ENCODE measurements around the gene SRM. TPM values are rescaled to one million over a fixed set of nuclear protein-coding genes. Genes with fewer than 3 reads are reported as not detected.
"Not testable (repeated sequence)": the region's sequence is repeated elsewhere in the genome, so short reads cannot be mapped to it uniquely, and the experiment has no call there.

The SRM gene
- total RNA-seq, 2 experiments from 2014 or later, result 159 to 164 TPM

DNA sequence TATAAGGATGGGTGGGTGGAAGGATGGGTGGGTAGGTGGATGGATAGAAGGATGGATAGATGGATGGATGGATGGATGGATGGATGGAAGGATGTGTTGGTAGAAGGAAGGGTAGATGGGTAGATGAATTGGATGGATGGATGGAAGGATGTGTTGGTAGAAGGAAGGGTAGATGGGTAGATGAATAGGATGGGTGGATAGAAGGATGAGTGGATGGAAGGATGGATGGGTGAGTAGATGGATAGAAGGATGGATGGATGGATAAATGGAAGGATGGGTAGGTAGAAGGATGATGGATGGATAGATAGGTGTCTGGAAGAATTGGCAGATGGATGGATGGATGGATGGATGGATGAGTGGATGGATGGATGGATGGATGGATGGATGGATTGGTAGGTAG is 18.8 kb downstream of the SRM start:
- no peak for DNase-seq
- intact Hi-C loops (cut with micrococcal nuclease), result no loop called here
- Mint-ChIP-seq H3K27me3 (no peaks in the 10 kb centered on the region), H3K9me3 (no peaks in the 10 kb centered on the region), H3K4me3 (no peak overlapping the region), H3K27ac (no peak overlapping the region), H3K4me1 (ENCODE audit: low read depth) (peaks cover 4% of the 10 kb centered on the region), H3K36me3 (no peaks in the 10 kb centered on the region)
- POLR2A ChIA-PET, result no interaction called here
- CTCF ChIA-PET, result no interaction called here

DNA sequence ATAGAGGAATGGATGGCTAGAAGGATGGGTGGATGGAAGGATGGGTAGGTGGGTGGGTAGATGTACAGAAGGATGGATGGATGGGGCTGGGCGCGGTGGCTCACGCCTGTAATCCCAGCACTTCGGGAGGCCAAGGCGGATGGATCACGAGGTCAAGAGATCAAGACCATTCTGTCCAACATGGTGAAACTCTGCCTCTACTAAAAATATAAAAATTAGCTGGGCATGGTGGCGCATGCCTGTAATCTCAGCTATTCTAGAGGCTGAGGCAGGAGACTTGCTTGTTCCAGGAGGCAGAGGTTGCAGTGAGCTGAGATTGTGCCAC is 19.8 kb downstream of the SRM start:
- H3K9me3 Mint-ChIP-seq; POLR2A ChIA-PET; DNase-seq; H3K36me3 Mint-ChIP-seq; H3K27me3 Mint-ChIP-seq; H3K4me1 Mint-ChIP-seq (ENCODE audit: low read depth); intact Hi-C loops (cut with micrococcal nuclease); H3K4me3 Mint-ChIP-seq; H3K27ac Mint-ChIP-seq; CTCF ChIA-PET: not testable (repeated sequence)

DNA sequence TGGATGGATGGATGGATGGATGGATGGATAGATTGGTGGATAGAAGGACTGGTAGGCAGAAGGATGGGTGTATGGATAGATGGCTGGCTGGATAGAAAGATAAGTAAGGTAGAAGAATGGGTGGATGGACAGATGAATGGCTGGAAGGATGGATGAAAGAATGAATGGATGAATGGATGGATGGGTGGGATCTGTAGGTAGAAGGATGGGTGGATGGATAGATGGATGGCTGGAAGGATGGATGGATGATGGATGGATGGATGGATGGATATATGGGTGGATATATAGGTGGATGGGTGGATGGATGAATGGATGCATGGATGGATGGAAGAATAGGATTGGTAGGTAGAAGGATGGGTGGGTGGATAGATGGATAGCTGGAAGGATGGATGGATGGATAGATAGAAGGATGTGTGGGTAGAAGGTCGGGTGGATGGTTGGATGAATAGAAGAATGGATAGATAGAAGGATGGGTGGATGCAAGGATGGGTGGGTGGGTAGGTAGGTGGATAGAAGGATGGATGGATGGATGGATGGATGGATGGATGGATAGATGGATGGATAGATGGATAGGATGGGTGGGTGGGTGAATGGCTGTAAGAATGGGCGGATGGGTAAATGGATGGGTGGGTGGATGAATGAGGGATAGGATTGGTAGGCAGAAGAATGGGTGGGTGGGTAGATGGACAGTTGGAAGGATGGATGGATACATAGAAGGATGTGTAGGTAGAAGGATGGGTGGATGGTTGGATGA is 20.3 kb downstream of the SRM start:
- intact Hi-C loops (cut with micrococcal nuclease), result loop anchor here (5.0 kb wide), 1 partner anchor 203 kb away; no protein-coding TSS in a partner anchor
- ChIA-PET POLR2A (no interaction called here), CTCF (interaction anchor here (0.6 to 4.7 kb wide), 4 partner anchors 24 to 283 kb away, joined by 3 to 85 read pairs (median 40); partner anchors contain the start of genes EXOSC10 and SRM)

DNA sequence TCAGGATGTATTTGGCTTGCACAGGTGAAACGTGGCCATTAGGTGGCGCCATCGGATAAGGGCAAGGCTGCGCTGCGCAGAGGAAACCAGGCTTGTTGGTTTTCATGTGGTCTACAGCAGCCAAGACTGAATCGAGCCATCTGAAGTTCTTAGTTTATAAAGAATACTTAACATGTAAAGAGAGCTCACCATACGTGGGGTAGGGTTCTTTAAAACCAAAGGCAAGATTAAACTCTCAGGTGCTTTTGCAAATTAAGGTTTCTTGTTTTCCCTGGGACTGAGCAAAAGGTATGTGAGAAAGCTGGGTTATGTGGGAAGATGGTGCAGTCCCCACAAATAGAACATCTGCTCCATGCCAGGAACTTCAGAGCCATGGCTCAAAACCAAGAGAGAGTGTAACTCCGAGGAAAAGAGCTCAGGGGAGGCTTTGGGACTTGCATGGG is 22.1 kb downstream of the SRM start:
- no peak overlapping the region for H3K27ac Mint-ChIP-seq
- ChIA-PET CTCF (interaction anchor here (0.6 to 4.7 kb wide), 84 partner anchors 8 to 712 kb away, joined by 3 to 85 read pairs (median 5); partner anchors contain the start of genes EXOSC10, FBXO44, FBXO6 and MTOR), POLR2A (interaction anchor here (0.8 to 1.6 kb wide), 6 partner anchors 9 to 224 kb away, joined by 3 to 8 read pairs (median 4); partner anchors contain the start of genes MTOR and SRM)
- H3K4me3 Mint-ChIP-seq, result no peak overlapping the region
- no peaks in the 10 kb centered on the region for H3K36me3 Mint-ChIP-seq
- peak; percentile 92 for DNase-seq
- intact Hi-C loops (cut with micrococcal nuclease), result loop anchor here (1.0 to 5.0 kb wide), 4 partner anchors 23 to 605 kb away; partner anchors contain the start of genes EXOSC10 and SRM
- H3K27me3 Mint-ChIP-seq, result no peaks in the 10 kb centered on the region
- peaks cover 4% of the 10 kb centered on the region for H3K4me1 Mint-ChIP-seq (ENCODE audit: low read depth)
- H3K9me3 Mint-ChIP-seq, result no peaks in the 10 kb centered on the region

More for the DNA sequence above, 20.3 kb downstream of the SRM start:
- Mint-ChIP-seq H3K9me3 (no peaks in the 10 kb centered on the region), H3K36me3 (no peaks in the 10 kb centered on the region), H3K4me1 (ENCODE audit: low read depth) (peaks cover 4% of the 10 kb centered on the region), H3K27me3 (no peaks in the 10 kb centered on the region), H3K4me3 (no peak overlapping the region), H3K27ac (no peak overlapping the region)
- DNase-seq, result no peak

DNA sequence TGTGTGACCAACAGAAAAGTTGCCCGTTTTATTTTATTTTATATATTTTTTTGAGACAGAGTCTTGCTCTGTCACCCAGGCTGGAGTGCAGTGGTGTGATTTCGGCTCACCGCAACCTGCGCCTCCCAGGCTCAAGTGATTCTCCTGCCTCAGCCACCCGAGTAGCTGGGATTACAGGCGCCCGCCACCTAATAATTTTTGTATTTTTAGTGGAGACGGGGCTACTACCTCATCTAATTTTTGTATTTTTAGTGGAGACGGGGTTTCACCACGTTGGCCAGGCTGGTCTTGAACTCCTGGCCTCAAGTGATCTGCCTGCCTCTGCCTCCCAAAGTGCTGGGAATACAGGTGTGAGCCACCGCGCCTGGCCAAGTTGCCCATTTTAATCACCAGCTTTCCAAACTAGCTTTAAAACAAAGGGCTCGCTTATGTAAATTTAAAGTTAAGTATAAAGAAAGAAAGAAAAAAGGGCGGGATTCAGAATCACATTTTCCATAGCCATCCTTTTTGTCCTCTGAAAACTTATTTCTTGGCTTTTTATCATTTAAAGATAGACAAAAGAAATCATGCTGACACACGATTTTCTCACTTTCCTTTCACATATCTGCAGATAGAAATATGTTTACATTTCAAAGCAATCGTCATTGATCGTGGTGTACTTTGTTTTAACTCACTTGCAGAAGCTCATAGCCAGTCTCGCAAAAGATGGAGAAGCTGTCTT is 22.6 kb downstream of the SRM start:
- not testable (repeated sequence) for H3K9me3 Mint-ChIP-seq; H3K4me1 Mint-ChIP-seq (ENCODE audit: low read depth); DNase-seq; H3K27ac Mint-ChIP-seq; H3K4me3 Mint-ChIP-seq; H3K36me3 Mint-ChIP-seq; H3K27me3 Mint-ChIP-seq
- CTCF ChIA-PET, result interaction anchor here (0.6 to 4.7 kb wide), 77 partner anchors 9 to 713 kb away, joined by 3 to 85 read pairs (median 5); partner anchors contain the start of genes EXOSC10, FBXO44, FBXO6 and MTOR
- intact Hi-C loops (cut with micrococcal nuclease), result loop anchor here (1.0 to 5.0 kb wide), 4 partner anchors 24 to 605 kb away; partner anchors contain the start of genes EXOSC10 and SRM
- POLR2A ChIA-PET, result interaction anchor here (0.8 to 1.6 kb wide), 5 partner anchors 9 to 225 kb away, joined by 3 to 8 read pairs (median 5); partner anchors contain the start of genes MTOR and SRM

DNA sequence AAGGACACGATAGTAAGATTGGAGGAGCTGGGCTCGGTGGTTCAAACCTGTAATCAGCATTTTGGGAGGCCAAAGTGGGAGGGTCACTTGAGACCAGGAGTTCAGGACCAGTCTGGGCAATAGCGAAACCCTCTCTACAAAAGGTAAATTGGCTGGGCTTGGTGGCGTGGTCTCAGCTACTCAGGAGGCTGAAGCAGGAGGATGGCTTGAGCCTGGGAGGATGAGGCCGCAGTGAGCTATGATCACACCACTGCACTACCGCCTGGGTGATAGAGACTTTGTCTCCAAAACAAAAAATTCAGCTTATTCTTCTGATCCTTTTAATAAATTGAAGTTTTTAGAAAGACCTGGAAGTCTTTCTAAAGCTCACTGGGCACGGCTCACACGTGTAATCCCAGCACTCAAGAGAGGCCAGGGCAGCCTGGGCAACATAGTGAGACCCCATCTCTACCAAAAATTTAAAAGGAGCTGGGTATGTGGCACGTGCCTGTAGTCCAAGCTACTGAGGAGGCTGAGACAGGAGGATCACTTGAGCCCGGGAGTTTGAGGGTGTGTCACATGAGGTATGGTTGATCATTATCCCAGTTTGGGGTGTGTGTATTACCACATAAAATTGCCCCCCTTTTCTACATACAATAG is 28.1 kb downstream of the SRM start:
- H3K9me3 Mint-ChIP-seq, result no peaks in the 10 kb centered on the region
- CTCF ChIA-PET, result no interaction called here
- intact Hi-C loops (cut with micrococcal nuclease), result no loop called here
- H3K27me3 Mint-ChIP-seq, result no peaks in the 10 kb centered on the region
- POLR2A ChIA-PET, result interaction anchor here (1.0 kb wide), 1 partner anchor 19 kb away, joined by 3 read pairs; the partner anchor contains the start of gene TARDBP
- DNase-seq, result no peak
- H3K4me3 Mint-ChIP-seq, result no peak overlapping the region
- no peak overlapping the region for H3K27ac Mint-ChIP-seq
- H3K4me1 Mint-ChIP-seq (ENCODE audit: low read depth), result no peaks in the 10 kb centered on the region
- no peaks in the 10 kb centered on the region for H3K36me3 Mint-ChIP-seq

DNA sequence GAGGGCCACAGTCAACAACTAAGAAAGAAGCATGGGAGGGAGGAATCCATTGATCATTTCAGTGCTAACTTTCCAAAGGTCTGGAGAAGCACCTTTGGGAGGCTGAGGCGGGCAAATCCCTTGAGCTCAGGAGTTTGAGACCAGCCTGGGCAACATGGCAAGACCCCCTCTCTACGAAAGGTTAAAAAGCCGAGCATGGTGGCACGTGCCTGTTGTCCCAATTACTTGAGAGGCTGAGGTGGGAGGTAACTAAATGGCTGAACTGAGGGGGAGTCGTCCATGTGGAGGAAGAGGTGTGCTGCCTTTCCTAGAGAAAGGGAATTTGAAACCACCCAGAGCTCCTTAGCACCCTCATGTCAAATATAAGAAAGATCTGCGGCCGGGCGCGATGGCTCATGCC is 29.0 kb downstream of the SRM start:
- no peak overlapping the region for H3K4me3 Mint-ChIP-seq
- CTCF ChIA-PET, result no interaction called here
- H3K4me1 Mint-ChIP-seq (ENCODE audit: low read depth), result no peaks in the 10 kb centered on the region
- intact Hi-C loops (cut with micrococcal nuclease), result no loop called here
- H3K27me3 Mint-ChIP-seq, result no peaks in the 10 kb centered on the region
- no peak overlapping the region for H3K27ac Mint-ChIP-seq
- no peaks in the 10 kb centered on the region for H3K9me3 Mint-ChIP-seq
- no peak for DNase-seq
- no peaks in the 10 kb centered on the region for H3K36me3 Mint-ChIP-seq
- POLR2A ChIA-PET, result no interaction called here

DNA sequence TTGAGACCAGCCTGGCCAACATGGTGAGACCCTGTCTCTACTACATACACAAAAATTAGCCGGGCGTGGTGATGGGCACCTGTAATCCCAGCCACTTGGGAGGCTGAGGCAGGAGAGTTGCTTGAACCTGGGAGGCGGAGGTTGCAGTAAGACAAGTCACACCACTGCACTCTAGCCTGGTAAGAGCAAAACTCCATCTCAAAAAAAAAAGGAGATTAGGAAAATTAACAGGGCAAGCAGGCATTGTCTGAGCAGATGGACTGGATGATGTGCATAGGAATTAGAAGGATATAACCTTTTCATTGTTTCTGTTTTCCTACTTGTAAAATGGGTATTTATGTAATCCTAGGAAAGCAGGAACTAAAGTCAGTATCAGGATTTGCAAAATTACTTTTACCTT is 31.8 kb downstream of the SRM start:
- no peaks in the 10 kb centered on the region for H3K9me3 Mint-ChIP-seq
- intact Hi-C loops (cut with micrococcal nuclease), result no loop called here
- H3K4me1 Mint-ChIP-seq (ENCODE audit: low read depth), result peaks cover 13% of the 10 kb centered on the region
- H3K4me3 Mint-ChIP-seq, result no peak overlapping the region
- no peak for DNase-seq
- ChIA-PET CTCF (interaction anchor here (0.7 kb wide), 1 partner anchor 9 kb away, joined by 4 read pairs; no protein-coding TSS in a partner anchor), POLR2A (interaction anchor here (1.5 kb wide), 1 partner anchor 10 kb away, joined by 4 read pairs; no protein-coding TSS in a partner anchor)
- H3K27ac Mint-ChIP-seq, result no peak overlapping the region
- H3K27me3 Mint-ChIP-seq, result no peaks in the 10 kb centered on the region
- peaks cover 17% of the 10 kb centered on the region for H3K36me3 Mint-ChIP-seq

DNA sequence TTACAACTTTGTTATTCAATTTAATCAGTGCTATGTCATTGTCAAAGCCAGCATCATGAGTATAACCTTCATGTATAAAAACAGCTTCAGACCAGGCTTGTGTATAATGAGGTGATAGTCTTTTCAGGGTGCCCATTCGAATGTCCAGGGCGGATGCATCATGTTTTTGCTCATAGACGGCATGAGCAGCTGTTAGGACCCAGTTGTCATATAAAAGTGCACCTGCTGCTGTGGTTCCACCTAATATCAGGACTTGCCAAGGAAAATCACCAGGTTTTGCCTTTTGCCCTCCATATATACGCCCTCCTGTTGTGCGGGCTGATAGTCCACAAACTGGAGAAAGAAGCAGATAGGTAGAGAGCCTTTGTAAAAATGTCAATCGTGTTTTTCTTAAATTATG is 32.5 kb downstream of the SRM start:
- Mint-ChIP-seq H3K4me1 (ENCODE audit: low read depth) (peaks cover 13% of the 10 kb centered on the region), H3K27me3 (no peaks in the 10 kb centered on the region), H3K27ac (no peak overlapping the region), H3K9me3 (no peaks in the 10 kb centered on the region), H3K4me3 (no peak overlapping the region), H3K36me3 (peaks cover 23% of the 10 kb centered on the region)
- ChIA-PET POLR2A (no interaction called here), CTCF (interaction anchor here (0.7 kb wide), 1 partner anchor 10 kb away, joined by 4 read pairs; no protein-coding TSS in a partner anchor)
- intact Hi-C loops (cut with micrococcal nuclease), result no loop called here
- DNase-seq, result no peak

DNA sequence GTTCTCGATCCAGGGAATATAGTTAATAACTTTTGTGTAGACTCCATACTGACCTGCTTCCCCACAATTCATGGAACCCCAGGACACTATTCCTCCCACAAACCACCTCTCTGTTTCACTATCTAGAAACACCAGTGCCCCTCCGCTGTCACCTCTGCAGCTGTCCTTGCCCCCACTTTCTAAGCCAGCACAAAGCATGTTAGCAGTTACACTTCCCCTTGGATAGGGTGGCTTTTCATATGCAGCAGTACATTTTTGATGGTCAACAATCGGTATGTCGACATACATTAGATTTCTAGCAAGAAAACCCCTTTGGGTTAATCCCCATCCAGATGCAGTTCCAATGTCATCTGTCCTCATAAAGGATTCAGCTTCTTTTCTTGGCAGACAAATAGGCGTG is 32.9 kb downstream of the SRM start:
- CTCF ChIA-PET, result no interaction called here
- Mint-ChIP-seq H3K4me1 (ENCODE audit: low read depth) (peaks cover 15% of the 10 kb centered on the region), H3K27ac (no peak overlapping the region), H3K4me3 (no peak overlapping the region), H3K9me3 (no peaks in the 10 kb centered on the region), H3K27me3 (no peaks in the 10 kb centered on the region), H3K36me3 (peaks cover 27% of the 10 kb centered on the region)
- POLR2A ChIA-PET, result no interaction called here
- intact Hi-C loops (cut with micrococcal nuclease), result no loop called here
- DNase-seq, result no peak

DNA sequence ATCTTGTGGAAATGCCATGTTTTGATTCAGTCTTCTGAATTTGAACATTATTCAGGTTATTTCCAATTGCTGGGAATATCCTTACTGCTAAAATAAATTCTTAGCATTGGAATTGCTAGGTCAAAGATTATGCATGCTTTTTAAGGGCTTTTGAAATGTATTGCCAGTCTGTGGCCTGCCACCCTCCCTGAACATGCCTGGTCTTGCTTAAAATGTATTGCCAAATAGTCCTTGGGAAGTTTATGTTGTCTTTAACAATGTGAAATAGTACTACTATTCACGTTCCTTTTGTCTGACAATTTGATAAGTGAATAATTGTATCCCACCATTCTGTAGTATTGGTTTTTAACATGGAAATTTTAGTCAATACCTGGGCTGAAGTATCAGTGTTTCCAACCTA is 33.8 kb downstream of the SRM start:
- ChIA-PET POLR2A (no interaction called here), CTCF (interaction anchor here (2.1 kb wide), 1 partner anchor 11 kb away, joined by 10 read pairs; no protein-coding TSS in a partner anchor)
- H3K27ac Mint-ChIP-seq, result peak overlapping the region; percentile 38
- H3K4me3 Mint-ChIP-seq, result no peak overlapping the region
- H3K9me3 Mint-ChIP-seq, result no peaks in the 10 kb centered on the region
- peaks cover 35% of the 10 kb centered on the region for H3K36me3 Mint-ChIP-seq
- no peaks in the 10 kb centered on the region for H3K27me3 Mint-ChIP-seq
- peaks cover 16% of the 10 kb centered on the region for H3K4me1 Mint-ChIP-seq (ENCODE audit: low read depth)
- DNase-seq, result no peak
- intact Hi-C loops (cut with micrococcal nuclease), result no loop called here

DNA sequence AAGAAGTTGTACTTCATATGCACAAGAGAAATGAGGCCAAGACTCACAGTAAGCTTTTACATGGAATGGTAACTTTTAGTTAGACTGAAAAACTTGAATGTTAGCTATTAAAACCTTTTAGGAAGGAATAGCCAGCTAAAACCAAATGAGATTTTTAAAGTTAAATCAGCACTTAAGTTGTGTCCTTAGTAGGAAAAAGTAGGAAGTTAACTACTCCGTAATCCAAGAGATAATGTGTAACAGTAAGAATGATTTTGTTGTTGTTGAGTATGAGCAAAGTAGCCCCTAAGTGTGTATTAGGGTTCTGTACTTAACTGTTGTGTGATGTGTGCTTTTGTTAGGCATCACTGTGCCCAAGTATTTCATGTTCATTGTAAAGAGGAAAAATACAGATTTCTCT is 34.2 kb downstream of the SRM start:
- DNase-seq, result no peak
- peaks cover 16% of the 10 kb centered on the region for H3K4me1 Mint-ChIP-seq (ENCODE audit: low read depth)
- peaks cover 36% of the 10 kb centered on the region for H3K36me3 Mint-ChIP-seq
- ChIA-PET POLR2A (no interaction called here), CTCF (interaction anchor here (1.2 to 2.1 kb wide), 2 partner anchors 12 to 620 kb away, joined by 4 to 10 read pairs; no protein-coding TSS in a partner anchor)
- H3K27me3 Mint-ChIP-seq, result no peaks in the 10 kb centered on the region
- no peak overlapping the region for H3K4me3 Mint-ChIP-seq
- H3K27ac Mint-ChIP-seq, result peak overlapping the region; percentile 38
- intact Hi-C loops (cut with micrococcal nuclease), result no loop called here
- H3K9me3 Mint-ChIP-seq, result no peaks in the 10 kb centered on the region
